ENCODE data around the gene FAM168A.
"Not testable (repeated sequence)": the region's sequence is repeated elsewhere in the genome, so short reads cannot be mapped to it uniquely, and the experiment has no call there.

Gene FAM168A

GRCh38 chr11:73451896-73452295, 146.0 kb downstream of the FAM168A start:
- TF ChIP-seq MYC (IDR thresholded peaks at IDR 0.05; ENCODE audit: low read depth, low read length) (no peak), MAX (IDR thresholded peaks at IDR 0.05; ENCODE audit: low read depth, low read length) (no peak), CTCF (IDR thresholded peaks at IDR 0.05; ENCODE audit: low read depth, low read length) (no peak), POLR2A (IDR thresholded peaks at IDR 0.05; ENCODE audit: extremely low read depth, insufficient read length) (no peak)
- no peak for DNase-seq (ENCODE audit: low read depth)
- no peak overlapping the region for H3K4me3 ChIP-seq (ENCODE audit: low read depth, low read length)

GRCh38 chr11:73446766-73447165, 151.1 kb downstream of the FAM168A start:
- TF ChIP-seq MAX (IDR thresholded peaks at IDR 0.05; ENCODE audit: low read depth, low read length) (no peak), CTCF (IDR thresholded peaks at IDR 0.05; ENCODE audit: low read depth, low read length) (no peak), POLR2A (IDR thresholded peaks at IDR 0.05; ENCODE audit: extremely low read depth, insufficient read length) (no peak), MYC (IDR thresholded peaks at IDR 0.05; ENCODE audit: low read depth, low read length) (no peak)
- no peak overlapping the region for H3K4me3 ChIP-seq (ENCODE audit: low read depth, low read length)
- DNase-seq (ENCODE audit: low read depth): no peak

GRCh38 chr11:73445980-73446379, 151.9 kb downstream of the FAM168A start:
- DNase-seq (ENCODE audit: low read depth): no peak
- no peak for TF ChIP-seq MAX (IDR thresholded peaks at IDR 0.05; ENCODE audit: low read depth, low read length)
- TF ChIP-seq CTCF (IDR thresholded peaks at IDR 0.05; ENCODE audit: low read depth, low read length): no peak
- TF ChIP-seq POLR2A (IDR thresholded peaks at IDR 0.05; ENCODE audit: extremely low read depth, insufficient read length): no peak
- no peak for TF ChIP-seq MYC (IDR thresholded peaks at IDR 0.05; ENCODE audit: low read depth, low read length)
- H3K4me3 ChIP-seq (ENCODE audit: low read depth, low read length): no peak overlapping the region

GRCh38 chr11:73439002-73439843, 158.7 kb downstream of the FAM168A start:
- DNase-seq (ENCODE audit: low read depth): no peak
- no peak for TF ChIP-seq CTCF (IDR thresholded peaks at IDR 0.05; ENCODE audit: low read depth, low read length)
- no peak for TF ChIP-seq MYC (IDR thresholded peaks at IDR 0.05; ENCODE audit: low read depth, low read length)
- H3K4me3 ChIP-seq (ENCODE audit: low read depth, low read length): no peak overlapping the region

- DNase-seq (ENCODE audit: low read depth); H3K4me3 ChIP-seq (ENCODE audit: low read depth, low read length): not testable (repeated sequence)
These were observed 161.1 kb downstream of the FAM168A start for GRCh38 chr11:73436859-73437258.

GRCh38 chr11:73431396-73431795, 166.5 kb downstream of the FAM168A start:
- no peak for DNase-seq (ENCODE audit: low read depth)
- no peak overlapping the region for H3K4me3 ChIP-seq (ENCODE audit: low read depth, low read length)
- TF ChIP-seq MAX (IDR thresholded peaks at IDR 0.05; ENCODE audit: low read depth, low read length): no peak
- no peak for TF ChIP-seq CTCF (IDR thresholded peaks at IDR 0.05; ENCODE audit: low read depth, low read length)
- no peak for TF ChIP-seq POLR2A (IDR thresholded peaks at IDR 0.05; ENCODE audit: extremely low read depth, insufficient read length)
- TF ChIP-seq MYC (IDR thresholded peaks at IDR 0.05; ENCODE audit: low read depth, low read length): no peak
